H9 (cell line): ENCODE results near the gene FASTKD1. TPM values are rescaled to one million over a fixed set of nuclear protein-coding genes. Genes with fewer than 3 reads are reported as not detected.

Experiments used
- DNase-seq: peaks from one replicate; pipeline ENCODE4 v3.0.0-alpha.2; 2017
- H2AFZ ChIP-seq: one replicate; pipeline ENCODE4 v1.6.1; 2013; ENCODE audit warnings: mild to moderate bottlenecking, low read length, control low read depth, moderate library complexity
- H2AK5ac ChIP-seq: 2 replicates; pipeline ENCODE4 v1.6.1; 2013; ENCODE audit warnings: low read length, control low read depth, mixed read lengths; ENCODE audit not compliant: insufficient read length
- H2BK120ac ChIP-seq: one replicate; pipeline ENCODE4 v1.6.1; 2013; ENCODE audit warnings: low read depth, mild to moderate bottlenecking, low read length, control low read depth, inconsistent platforms; ENCODE audit not compliant: poor library complexity, severe bottlenecking
- H2BK12ac ChIP-seq: 2 replicates; pipeline ENCODE4 v1.6.1; 2013; ENCODE audit warnings: low read length, control low read depth, mixed read lengths, low read depth; ENCODE audit not compliant: insufficient read length
- H2BK15ac ChIP-seq: 2 replicates; pipeline ENCODE4 v1.6.1; 2013; ENCODE audit warnings: low read depth, low read length, control low read depth
- H2BK20ac ChIP-seq: one replicate; pipeline ENCODE4 v1.6.1; 2013; ENCODE audit warnings: low read depth, mild to moderate bottlenecking, low read length, control low read depth, inconsistent platforms; ENCODE audit not compliant: poor library complexity, severe bottlenecking
- H2BK5ac ChIP-seq: 2 replicates; pipeline ENCODE4 v1.6.1; 2013; ENCODE audit warnings: low read length, control low read depth, mixed read lengths; ENCODE audit not compliant: insufficient read length
- H3K14ac ChIP-seq: 2 replicates; pipeline ENCODE4 v1.6.1; 2013; ENCODE audit warnings: low read length, control low read depth; ENCODE audit not compliant: insufficient read depth
- H3K18ac ChIP-seq: 2 replicates; pipeline ENCODE4 v1.6.1; 2013; ENCODE audit warnings: low read depth, mild to moderate bottlenecking, mixed read lengths, low read length, control low read depth; ENCODE audit not compliant: insufficient read length
- H3K23ac ChIP-seq: 2 replicates; pipeline ENCODE4 v1.6.1; 2013; ENCODE audit warnings: low read length, control low read depth, mixed read lengths, low read depth; ENCODE audit not compliant: insufficient read length
- H3K23me2 ChIP-seq: 2 replicates; pipeline ENCODE4 v1.6.1; 2013; ENCODE audit warnings: low read depth, mild to moderate bottlenecking, mixed read lengths, low read length, control low read depth; ENCODE audit not compliant: insufficient read length, poor library complexity, severe bottlenecking
- H3K27ac ChIP-seq: 2 replicates; pipeline ENCODE4 v1.5.1; 2013; ENCODE audit warnings: low read length, control low read depth, mixed read lengths, low read depth; ENCODE audit not compliant: insufficient read length
- H3K27me3 ChIP-seq: 2 replicates; pipeline ENCODE4 v1.6.1; 2013; ENCODE audit warnings: low read length, control low read depth, inconsistent platforms; ENCODE audit not compliant: insufficient read depth
- H3K4ac ChIP-seq: 2 replicates; pipeline ENCODE4 v1.6.1; 2013; ENCODE audit warnings: low read depth, mild to moderate bottlenecking, control low read depth, inconsistent platforms, low read length, moderate library complexity
- H3K4me1 ChIP-seq: 2 replicates; pipeline ENCODE4 v1.6.1; 2013; ENCODE audit warnings: low read length, control low read depth, inconsistent platforms; ENCODE audit not compliant: insufficient read depth
- H3K4me2 ChIP-seq: 2 replicates; pipeline ENCODE4 v1.6.1; 2013; ENCODE audit warnings: low read length, control low read depth, mixed read lengths; ENCODE audit not compliant: insufficient read length, insufficient read depth
- H3K56ac ChIP-seq: 2 replicates; pipeline ENCODE4 v1.6.1; 2013; ENCODE audit warnings: low read depth, mild to moderate bottlenecking, mixed read lengths, low read length, control low read depth; ENCODE audit not compliant: insufficient read length
- H3K79me1 ChIP-seq: 2 replicates; pipeline ENCODE4 v1.6.1; 2013; ENCODE audit warnings: low read depth, mild to moderate bottlenecking, moderate library complexity, low read length, control low read depth, inconsistent platforms; ENCODE audit not compliant: insufficient read depth, poor library complexity, severe bottlenecking
- H3K79me2 ChIP-seq: 2 replicates; pipeline ENCODE4 v1.6.1; 2013; ENCODE audit warnings: low read length, control low read depth, inconsistent platforms; ENCODE audit not compliant: insufficient read depth
- H3K9ac ChIP-seq: 2 replicates; pipeline ENCODE4 v1.6.1; 2013; ENCODE audit warnings: low read length, control low read depth, mixed read lengths; ENCODE audit not compliant: insufficient read length; ENCODE audit errors: extremely low read depth
- H3K9me3 ChIP-seq: one replicate; pipeline ENCODE4 v1.6.1; 2013; ENCODE audit warnings: low read depth, low read length, inconsistent platforms; ENCODE audit not compliant: control insufficient read depth
- H3T11ph ChIP-seq: one replicate; pipeline ENCODE4 v1.6.1; 2013; ENCODE audit warnings: mild to moderate bottlenecking, low read length, control low read depth, inconsistent platforms
- H4K20me1 ChIP-seq: one replicate; pipeline ENCODE4 v1.6.1; 2013; ENCODE audit not compliant: control insufficient read depth, insufficient read length, insufficient read depth
- H4K5ac ChIP-seq: 2 replicates; pipeline ENCODE4 v1.6.1; 2013; ENCODE audit warnings: low read depth, mild to moderate bottlenecking, mixed read lengths, low read length, control low read depth; ENCODE audit not compliant: insufficient read length
- H4K8ac ChIP-seq: replicated peaks from 2 replicates; pipeline ENCODE4 v1.6.1; 2013; ENCODE audit warnings: low read length, control low read depth, mixed read lengths, low read depth; ENCODE audit not compliant: insufficient read length
- H4K91ac ChIP-seq: 2 replicates; pipeline ENCODE4 v1.6.1; 2013; ENCODE audit warnings: low read depth, mild to moderate bottlenecking, moderate library complexity, mixed read lengths, low read length, control low read depth; ENCODE audit not compliant: insufficient read length
- H3K27ac Mint-ChIP-seq, 3 experiments: 2 replicates in 2 of 3; 3 replicates in 1 of 3; pipeline ENCODE4 v1.8.0; 2020 to 2021; ENCODE audit warnings: mixed read lengths in 3 of 3, mild to moderate bottlenecking in 1 of 3, moderate library complexity in 1 of 3
- H3K27me3 Mint-ChIP-seq: 2 replicates; pipeline ENCODE4 v1.8.0; 2021; ENCODE audit warnings: low read depth, mild to moderate bottlenecking, moderate library complexity, mixed read lengths
- H3K36me3 Mint-ChIP-seq, 3 experiments: 2 replicates in 2 of 3; 3 replicates in 1 of 3; pipeline ENCODE4 v1.8.0; 2020 to 2021; ENCODE audit warnings: low read depth in 3 of 3, mixed read lengths in 3 of 3; ENCODE audit not compliant: insufficient read depth in 1 of 3
- H3K4me1 Mint-ChIP-seq, 2 experiments: 2 replicates each; pipeline ENCODE4 v1.8.0; 2020; ENCODE audit warnings: mixed read lengths in 2 of 2
- H3K4me3 Mint-ChIP-seq, 2 experiments: 2 replicates in 1 of 2; 3 replicates in 1 of 2; pipeline ENCODE4 v1.8.0; 2020 to 2021; ENCODE audit warnings: mild to moderate bottlenecking in 2 of 2, mixed read lengths in 2 of 2, moderate library complexity in 1 of 2
- H3K9me3 Mint-ChIP-seq, 2 experiments: 2 replicates in 1 of 2; 3 replicates in 1 of 2; pipeline ENCODE4 v1.8.0; 2020; ENCODE audit warnings: mild to moderate bottlenecking in 2 of 2, mixed read lengths in 2 of 2, moderate library complexity in 1 of 2
- WGBS: extraction: QIAGEN DNeasy Blood & Tissue Kit; methylation state at CpG from one replicate; pipeline ENCODE4 v1.1.7; 2013; ENCODE audit warnings: missing lambda C conversion rate, low lambda C conversion rate, mixed read lengths; ENCODE audit not compliant: insufficient read length; ENCODE audit errors: extremely low coverage; 5-methylcytosine and 5-hydroxymethylcytosine counted together
- total RNA-seq: library from RNA; stranded (reverse); gene quantifications from 2 replicates; pipeline ENCODE4 v1.2.1, GENCODE V29; 2021
- TF ChIP-seq, protein P1 (sequence below): fragments of 200-600 bp; sonication (generic); conservative IDR thresholded peaks from 3 replicates; pipeline ENCODE4 v1.8.0; 2021; ENCODE audit warnings: antibody characterized with exemption, mild to moderate bottlenecking

Gene FASTKD1
- total RNA-seq, 1 experiment from 2014 or later, result 47.6 TPM

DNA sequence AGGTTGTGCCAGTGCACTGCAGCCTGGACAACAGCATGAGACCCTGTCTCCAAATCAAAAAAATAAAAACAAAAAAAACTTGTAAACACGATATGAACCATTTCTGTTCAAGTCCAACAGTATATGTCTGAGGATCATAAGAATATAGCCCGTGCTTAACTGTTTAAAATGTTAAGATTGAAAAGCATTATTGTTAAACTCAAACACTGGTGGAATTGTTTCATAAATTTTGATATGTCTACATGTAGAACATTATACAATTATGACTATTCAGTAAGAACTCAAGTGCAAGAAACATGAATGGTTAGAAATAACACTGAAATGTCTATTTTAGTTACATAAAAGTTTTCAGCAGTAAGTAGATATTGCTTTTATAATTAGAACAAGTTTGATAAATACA is 40.2 kb upstream of the FASTKD1 start:
- H3K27ac Mint-ChIP-seq, result no peak overlapping the region
- no peaks in the 10 kb centered on the region for H3K23me2 ChIP-seq
- no peak overlapping the region for H2BK20ac ChIP-seq
- no peak overlapping the region for H2AK5ac ChIP-seq
- TF ChIP-seq, protein P1, sequence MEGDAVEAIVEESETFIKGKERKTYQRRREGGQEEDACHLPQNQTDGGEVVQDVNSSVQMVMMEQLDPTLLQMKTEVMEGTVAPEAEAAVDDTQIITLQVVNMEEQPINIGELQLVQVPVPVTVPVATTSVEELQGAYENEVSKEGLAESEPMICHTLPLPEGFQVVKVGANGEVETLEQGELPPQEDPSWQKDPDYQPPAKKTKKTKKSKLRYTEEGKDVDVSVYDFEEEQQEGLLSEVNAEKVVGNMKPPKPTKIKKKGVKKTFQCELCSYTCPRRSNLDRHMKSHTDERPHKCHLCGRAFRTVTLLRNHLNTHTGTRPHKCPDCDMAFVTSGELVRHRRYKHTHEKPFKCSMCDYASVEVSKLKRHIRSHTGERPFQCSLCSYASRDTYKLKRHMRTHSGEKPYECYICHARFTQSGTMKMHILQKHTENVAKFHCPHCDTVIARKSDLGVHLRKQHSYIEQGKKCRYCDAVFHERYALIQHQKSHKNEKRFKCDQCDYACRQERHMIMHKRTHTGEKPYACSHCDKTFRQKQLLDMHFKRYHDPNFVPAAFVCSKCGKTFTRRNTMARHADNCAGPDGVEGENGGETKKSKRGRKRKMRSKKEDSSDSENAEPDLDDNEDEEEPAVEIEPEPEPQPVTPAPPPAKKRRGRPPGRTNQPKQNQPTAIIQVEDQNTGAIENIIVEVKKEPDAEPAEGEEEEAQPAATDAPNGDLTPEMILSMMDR, result no peak
- H3K4me3 Mint-ChIP-seq, result no peak overlapping the region
- H3T11ph ChIP-seq, result no peak overlapping the region
- H3K27me3 Mint-ChIP-seq, result no peaks in the 10 kb centered on the region
- H3K4ac ChIP-seq, result no peak overlapping the region
- WGBS, result no CpG with 5 or more reads among the region's 2 CpGs
- H3K9ac ChIP-seq, result no peak overlapping the region
- H3K4me1 ChIP-seq, result no peaks in the 10 kb centered on the region
- no peaks in the 10 kb centered on the region for H3K79me1 ChIP-seq
- H3K27ac ChIP-seq, result no peak overlapping the region
- no peak overlapping the region for H4K8ac ChIP-seq
- H3K27me3 ChIP-seq, result no peaks in the 10 kb centered on the region
- no peaks in the 10 kb centered on the region; the same call in 1 of the 2 replicates for H3K79me2 ChIP-seq
- no peak overlapping the region for H3K56ac ChIP-seq
- H3K23ac ChIP-seq, result no peak overlapping the region
- no peak overlapping the region for H2BK15ac ChIP-seq
- no peak overlapping the region for H2BK120ac ChIP-seq
- H3K14ac ChIP-seq, result no peak overlapping the region
- no peaks in the 10 kb centered on the region for H3K9me3 ChIP-seq
- peaks cover 9% of the 10 kb centered on the region in 2 experiments for H3K9me3 Mint-ChIP-seq
- H3K36me3 Mint-ChIP-seq, result peaks cover 72 to 94% (median 93%) of the 10 kb centered on the region in 3 experiments
- no peak overlapping the region for H2BK12ac ChIP-seq
- no peak overlapping the region for H2BK5ac ChIP-seq
- no peak overlapping the region for H3K18ac ChIP-seq
- H3K4me1 Mint-ChIP-seq, result no peaks in the 10 kb centered on the region
- no peak for DNase-seq
- H2AFZ ChIP-seq, result no peak overlapping the region
- H4K20me1 ChIP-seq, result no peaks in the 10 kb centered on the region
- no peak overlapping the region for H4K91ac ChIP-seq
- no peak overlapping the region for H4K5ac ChIP-seq
- H3K4me2 ChIP-seq, result no peak overlapping the region
